Measurements from ENCODE around the gene PPDPF.

DNA sequence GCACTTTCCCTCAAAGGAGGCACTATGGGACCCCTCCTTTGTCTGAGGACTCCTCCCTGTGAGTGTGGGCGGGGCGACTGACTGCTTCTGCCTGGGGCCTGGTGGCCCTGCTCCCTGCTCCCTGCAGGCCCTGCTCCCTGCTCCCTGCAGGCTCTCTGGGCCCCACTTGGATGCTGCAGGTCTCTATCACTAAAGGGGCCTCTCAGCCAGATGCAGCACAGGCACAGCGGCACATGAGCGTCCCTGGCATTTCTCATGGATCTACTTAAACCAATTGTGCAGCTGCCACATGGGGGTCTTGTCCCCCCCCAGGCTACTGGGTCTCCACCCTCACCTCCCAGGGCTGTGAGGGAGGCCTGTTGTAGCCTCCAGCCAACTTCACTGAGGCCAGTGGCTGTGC, 29.5 kb upstream of the PPDPF start:
- TF ChIP-seq, protein P1, sequence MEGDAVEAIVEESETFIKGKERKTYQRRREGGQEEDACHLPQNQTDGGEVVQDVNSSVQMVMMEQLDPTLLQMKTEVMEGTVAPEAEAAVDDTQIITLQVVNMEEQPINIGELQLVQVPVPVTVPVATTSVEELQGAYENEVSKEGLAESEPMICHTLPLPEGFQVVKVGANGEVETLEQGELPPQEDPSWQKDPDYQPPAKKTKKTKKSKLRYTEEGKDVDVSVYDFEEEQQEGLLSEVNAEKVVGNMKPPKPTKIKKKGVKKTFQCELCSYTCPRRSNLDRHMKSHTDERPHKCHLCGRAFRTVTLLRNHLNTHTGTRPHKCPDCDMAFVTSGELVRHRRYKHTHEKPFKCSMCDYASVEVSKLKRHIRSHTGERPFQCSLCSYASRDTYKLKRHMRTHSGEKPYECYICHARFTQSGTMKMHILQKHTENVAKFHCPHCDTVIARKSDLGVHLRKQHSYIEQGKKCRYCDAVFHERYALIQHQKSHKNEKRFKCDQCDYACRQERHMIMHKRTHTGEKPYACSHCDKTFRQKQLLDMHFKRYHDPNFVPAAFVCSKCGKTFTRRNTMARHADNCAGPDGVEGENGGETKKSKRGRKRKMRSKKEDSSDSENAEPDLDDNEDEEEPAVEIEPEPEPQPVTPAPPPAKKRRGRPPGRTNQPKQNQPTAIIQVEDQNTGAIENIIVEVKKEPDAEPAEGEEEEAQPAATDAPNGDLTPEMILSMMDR (conservative IDR thresholded peaks at IDR 0.05) = no peak
- no peak for TF ChIP-seq EZH2 (IDR thresholded peaks at IDR 0.05; ENCODE audit: low read depth)

All from PC-9 (cell line).